MG63 (cell line): ENCODE results near the gene THSD4. TPM values are rescaled to one million over a fixed set of nuclear protein-coding genes. Genes with fewer than 3 reads are reported as not detected.
A peak's percentile ranks its signal among the peaks of the same experiment; 100 is the strongest.
"Not testable (repeated sequence)": the region's sequence is repeated elsewhere in the genome, so short reads cannot be mapped to it uniquely, and the experiment has no call there.

Experiments
- DNase-seq: peaks from one replicate; pipeline ENCODE4 v3.0.0-alpha.2; 2020
- H3K27me3 ChIP-seq: fragments of 250-450 bp; sonication (Bioruptor Pico); 2 replicates; pipeline ENCODE4 v1.5.1; 2020; ENCODE audit warnings: mild to moderate bottlenecking, moderate library complexity
- H3K36me3 ChIP-seq: fragments of 250-450 bp; sonication (Bioruptor Pico); 2 replicates; pipeline ENCODE4 v1.5.1; 2020; ENCODE audit warnings: mild to moderate bottlenecking, moderate library complexity
- H3K4me3 ChIP-seq: fragments of 250-450 bp; sonication (Bioruptor Pico); 2 replicates; pipeline ENCODE4 v1.5.1; 2020; ENCODE audit warnings: mild to moderate bottlenecking, moderate library complexity
- H3K9me3 ChIP-seq: fragments of 250-450 bp; sonication (Bioruptor Pico); 2 replicates; pipeline ENCODE4 v1.5.1; 2020; ENCODE audit warnings: mild to moderate bottlenecking, moderate library complexity
- total RNA-seq: library from RNA; depleted of rRNA; stranded (reverse); fragments of >200 nt; shearing (Covaris generic); gene quantifications from 2 replicates; pipeline ENCODE4 v1.2.3, GENCODE V29; 2014; ENCODE audit warnings: low replicate concordance

The THSD4 gene
- total RNA-seq, 1 experiment from 2014 or later: 10.2 TPM

DNA sequence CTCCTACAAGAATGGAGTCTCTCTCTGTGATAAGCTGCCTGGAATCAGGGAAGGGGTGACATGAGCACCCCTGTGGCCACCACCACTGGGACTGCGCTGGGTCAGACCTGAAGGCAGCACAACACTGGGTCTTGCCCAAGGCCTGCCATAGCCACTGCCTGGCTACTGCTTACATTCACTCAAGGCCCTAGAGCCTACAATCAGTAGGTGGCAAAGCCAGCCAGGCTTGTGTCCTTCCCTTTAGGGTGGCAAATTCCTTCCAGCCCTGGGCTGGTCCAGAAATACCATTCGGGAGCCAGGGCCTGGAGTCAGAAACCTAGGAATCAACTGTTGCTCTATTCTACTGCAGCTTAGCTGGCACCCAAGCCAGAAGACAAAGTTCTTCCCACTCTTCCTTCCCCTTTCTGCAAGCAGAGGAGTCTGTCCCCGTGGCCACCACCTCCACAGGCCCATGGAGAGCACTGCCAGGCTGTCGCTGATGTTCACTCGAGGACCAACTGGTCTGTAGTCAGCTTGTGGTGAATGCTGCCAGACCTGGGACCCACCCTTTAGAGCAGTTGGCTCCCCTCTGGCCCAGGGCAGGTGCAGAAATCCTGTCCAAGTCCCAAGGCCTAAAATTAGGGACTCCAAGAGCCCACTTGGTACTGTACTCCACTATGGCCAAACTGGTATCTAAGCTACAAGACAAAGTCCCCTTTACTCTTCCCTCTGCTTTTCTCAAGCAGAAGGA lies 307.4 kb downstream of the THSD4 start:
- no peak overlapping the region for H3K4me3 ChIP-seq
- no peaks in the 10 kb centered on the region for H3K27me3 ChIP-seq
- H3K36me3 ChIP-seq: no peaks in the 10 kb centered on the region; the same call in 1 of the 2 replicates
- H3K9me3 ChIP-seq: no peaks in the 10 kb centered on the region
- DNase-seq: no peak

- no peak overlapping the region for H3K4me3 ChIP-seq
Observed at GRCh38 chr15:71424765-71425164, 309.5 kb downstream of the THSD4 start.

GRCh38 chr15:71425388-71425787 lies 310.1 kb downstream of the THSD4 start:
- no peak for DNase-seq
- H3K4me3 ChIP-seq: no peak overlapping the region
- no peaks in the 10 kb centered on the region for H3K27me3 ChIP-seq
- H3K9me3 ChIP-seq: no peaks in the 10 kb centered on the region
- H3K36me3 ChIP-seq: no peaks in the 10 kb centered on the region; the same call in 1 of the 2 replicates

More at GRCh38 chr15:71424765-71425164, 309.5 kb downstream of the THSD4 start:
- no peaks in the 10 kb centered on the region; the same call in 1 of the 2 replicates for H3K36me3 ChIP-seq
- no peaks in the 10 kb centered on the region for H3K9me3 ChIP-seq
- DNase-seq: no peak
- H3K27me3 ChIP-seq: no peaks in the 10 kb centered on the region

DNA sequence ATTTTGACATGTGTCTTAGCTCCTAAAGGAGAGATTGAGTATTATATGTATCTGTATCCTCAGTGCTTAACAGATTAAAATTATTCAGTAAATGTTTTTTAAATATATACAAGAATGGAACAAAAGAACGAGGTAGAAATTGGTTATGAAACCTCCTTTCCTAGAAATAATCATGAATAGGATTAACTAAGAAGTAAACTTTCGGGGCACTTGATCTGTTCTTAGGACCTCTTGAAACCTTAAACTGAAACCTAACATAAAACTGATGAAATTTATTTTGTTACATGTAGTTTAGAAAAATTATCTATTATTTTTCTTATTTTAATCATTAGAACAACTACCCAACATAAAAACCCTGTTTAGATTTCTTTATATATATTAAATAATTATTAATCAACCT lies 311.5 kb downstream of the THSD4 start:
- H3K36me3 ChIP-seq: no peaks in the 10 kb centered on the region; the same call in 1 of the 2 replicates
- no peak overlapping the region for H3K4me3 ChIP-seq
- H3K27me3 ChIP-seq: no peaks in the 10 kb centered on the region
- no peak for DNase-seq
- no peaks in the 10 kb centered on the region for H3K9me3 ChIP-seq

DNA sequence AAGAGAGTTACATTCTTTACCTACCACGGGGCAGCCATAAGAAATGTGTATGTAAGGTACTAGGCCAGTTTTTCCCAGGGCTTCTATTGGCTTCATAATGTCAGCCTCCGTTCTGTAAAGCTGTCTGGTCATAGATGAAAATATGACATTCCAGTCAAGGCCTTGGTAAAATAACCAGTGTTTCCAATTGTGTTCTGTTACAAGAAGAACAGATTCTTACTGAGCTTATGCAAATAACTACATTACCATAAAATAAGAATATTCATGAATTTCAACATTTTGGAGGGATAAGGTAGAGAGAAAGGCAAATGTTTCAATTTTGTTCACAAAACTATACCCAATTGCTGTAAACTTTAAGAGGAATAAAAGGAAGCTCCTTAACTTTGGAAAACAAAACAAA lies 315.5 kb downstream of the THSD4 start:
- Histone ChIP-seq H3K27me3 (no peaks in the 10 kb centered on the region), H3K4me3 (no peak overlapping the region), H3K36me3 (no peaks in the 10 kb centered on the region; the same call in 1 of the 2 replicates), H3K9me3 (no peaks in the 10 kb centered on the region)
- no peak for DNase-seq

GRCh38 chr15:71431343-71432336 lies 316.4 kb downstream of the THSD4 start:
- no peaks in the 10 kb centered on the region for H3K27me3 ChIP-seq
- H3K4me3 ChIP-seq: no peak overlapping the region
- no peak for DNase-seq
- H3K9me3 ChIP-seq: no peaks in the 10 kb centered on the region
- H3K36me3 ChIP-seq: no peaks in the 10 kb centered on the region; the same call in 1 of the 2 replicates

GRCh38 chr15:71433402-71433801 lies 318.1 kb downstream of the THSD4 start:
- no peak for DNase-seq
- Histone ChIP-seq H3K27me3 (no peaks in the 10 kb centered on the region), H3K36me3 (peaks cover 8% of the 10 kb centered on the region), H3K4me3 (no peak overlapping the region), H3K9me3 (no peaks in the 10 kb centered on the region)

GRCh38 chr15:71434774-71435173 lies 319.5 kb downstream of the THSD4 start:
- no peaks in the 10 kb centered on the region for H3K9me3 ChIP-seq
- DNase-seq: no peak
- no peaks in the 10 kb centered on the region for H3K27me3 ChIP-seq
- peaks cover 8% of the 10 kb centered on the region for H3K36me3 ChIP-seq
- no peak overlapping the region for H3K4me3 ChIP-seq

DNA sequence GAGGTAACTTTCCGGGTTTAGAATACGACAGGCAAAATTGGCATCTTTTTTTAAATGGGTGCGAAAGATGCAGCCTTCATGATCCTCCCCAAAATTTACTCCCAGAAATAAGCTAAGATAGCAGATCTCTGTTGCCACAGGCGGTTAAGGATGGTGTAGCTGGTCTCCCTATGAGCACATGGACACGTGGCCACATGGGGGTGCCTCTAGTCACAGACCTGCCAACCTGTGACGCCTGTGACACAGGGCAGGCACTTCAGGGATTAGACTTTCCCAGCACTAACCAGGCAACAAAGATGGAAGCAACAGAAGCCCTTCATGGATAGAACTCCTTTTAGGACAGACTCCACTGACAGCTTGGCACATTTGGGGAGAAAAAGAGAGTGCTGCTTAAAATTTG lies 320.3 kb downstream of the THSD4 start:
- no peak for DNase-seq
- Histone ChIP-seq H3K9me3 (no peaks in the 10 kb centered on the region), H3K27me3 (no peaks in the 10 kb centered on the region), H3K4me3 (no peak overlapping the region), H3K36me3 (peaks cover 8% of the 10 kb centered on the region)

DNA sequence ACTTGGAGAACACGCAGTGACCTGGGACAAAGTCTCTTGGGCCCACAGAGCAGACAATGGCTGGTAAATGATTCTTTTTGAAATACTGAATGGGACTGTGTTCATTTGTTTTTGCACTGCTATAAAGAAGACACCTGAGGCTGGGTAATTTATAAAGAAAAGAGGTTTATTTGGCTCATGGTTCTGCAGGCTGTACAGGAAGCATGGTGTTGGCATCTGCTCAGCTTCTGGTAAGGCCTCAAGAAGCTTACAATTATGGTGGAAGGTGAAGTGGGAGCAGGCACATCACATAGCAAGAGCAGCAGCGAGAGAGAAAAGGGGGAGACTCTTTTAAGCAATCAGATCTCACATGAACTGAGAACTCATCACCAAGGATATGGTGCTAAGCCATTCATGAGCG lies 321.6 kb downstream of the THSD4 start:
- H3K27me3 ChIP-seq: no peaks in the 10 kb centered on the region
- no peaks in the 10 kb centered on the region for H3K9me3 ChIP-seq
- DNase-seq: no peak
- no peak overlapping the region for H3K4me3 ChIP-seq
- peaks cover 8% of the 10 kb centered on the region for H3K36me3 ChIP-seq

GRCh38 chr15:71437404-71437803 lies 322.1 kb downstream of the THSD4 start:
- H3K9me3 ChIP-seq: no peaks in the 10 kb centered on the region
- no peak for DNase-seq
- no peak overlapping the region for H3K4me3 ChIP-seq
- no peaks in the 10 kb centered on the region for H3K27me3 ChIP-seq
- H3K36me3 ChIP-seq: peaks cover 8% of the 10 kb centered on the region

GRCh38 chr15:71437919-71438318 lies 322.6 kb downstream of the THSD4 start:
- no peaks in the 10 kb centered on the region for H3K9me3 ChIP-seq
- H3K36me3 ChIP-seq: peaks cover 8% of the 10 kb centered on the region
- peak; percentile 26 for DNase-seq
- no peaks in the 10 kb centered on the region for H3K27me3 ChIP-seq
- H3K4me3 ChIP-seq: no peak overlapping the region

DNA sequence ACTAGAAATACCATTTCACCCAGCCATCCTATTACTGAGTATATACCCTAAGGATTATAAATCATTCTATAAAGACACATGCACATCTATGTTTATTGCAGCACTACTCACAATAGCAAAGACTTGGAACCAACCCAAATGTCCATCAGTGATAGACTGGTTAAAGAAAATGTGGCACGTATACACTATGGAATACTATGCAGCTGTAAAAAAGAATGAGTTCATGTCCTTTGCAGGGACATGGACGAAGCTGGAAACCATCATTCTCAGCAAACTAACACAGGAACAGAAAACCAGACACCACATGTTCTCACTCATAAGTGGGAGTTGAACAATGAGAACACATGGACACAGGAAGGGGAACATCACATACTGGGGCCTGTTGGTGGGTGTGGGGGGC lies 324.2 kb downstream of the THSD4 start:
- not testable (repeated sequence) for H3K9me3 ChIP-seq, H3K27me3 ChIP-seq, DNase-seq, H3K36me3 ChIP-seq, H3K4me3 ChIP-seq

DNA sequence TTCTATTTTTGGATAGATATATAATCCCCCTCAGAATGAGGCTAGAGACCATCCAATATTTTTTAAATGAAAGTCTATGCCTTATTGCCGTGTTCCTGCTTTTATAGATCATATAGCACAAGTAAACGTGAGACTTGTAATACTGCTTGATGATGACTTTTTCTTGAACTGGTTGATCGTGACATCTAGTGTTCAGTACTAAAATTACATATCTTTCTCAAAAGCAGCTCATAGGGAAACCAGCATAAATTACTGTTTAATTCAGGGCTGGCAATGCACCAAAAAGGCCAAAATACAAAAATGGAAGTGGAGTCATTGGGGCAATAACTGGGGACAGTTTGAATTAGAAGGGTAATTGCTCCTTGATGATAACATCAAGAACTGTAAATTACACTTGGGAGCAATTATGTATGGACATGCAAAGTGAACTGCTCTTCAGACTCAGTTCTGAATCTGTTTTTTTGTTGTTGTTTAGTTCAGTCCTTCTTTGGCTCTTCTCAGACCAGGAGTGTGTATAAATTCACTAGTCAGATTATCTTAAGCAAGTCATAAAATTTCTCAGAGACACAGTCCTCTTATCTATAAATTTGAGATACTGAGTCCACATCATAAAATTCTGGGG lies 325.3 kb downstream of the THSD4 start:
- Histone ChIP-seq H3K36me3 (peaks cover 8% of the 10 kb centered on the region), H3K4me3 (no peak overlapping the region), H3K9me3 (no peaks in the 10 kb centered on the region), H3K27me3 (no peaks in the 10 kb centered on the region)
- DNase-seq: no peak

GRCh38 chr15:71443538-71443937 lies 328.3 kb downstream of the THSD4 start:
- Histone ChIP-seq H3K9me3 (no peaks in the 10 kb centered on the region), H3K27me3 (no peaks in the 10 kb centered on the region), H3K4me3 (no peak overlapping the region), H3K36me3 (no peaks in the 10 kb centered on the region)
- DNase-seq: peak; percentile 44

- no peaks in the 10 kb centered on the region for H3K9me3 ChIP-seq
- H3K36me3 ChIP-seq: no peaks in the 10 kb centered on the region
- no peak for DNase-seq
- H3K27me3 ChIP-seq: no peaks in the 10 kb centered on the region
- H3K4me3 ChIP-seq: no peak overlapping the region
Observed at GRCh38 chr15:71444032-71444810, 328.9 kb downstream of the THSD4 start.
